HG02798 (cell line): ENCODE results near the gene ARL5A.
"Not testable (repeated sequence)": the region's sequence is repeated elsewhere in the genome, so short reads cannot be mapped to it uniquely, and the experiment has no call there.

Experiments
- ATAC-seq: cut with Tn5 transposase; IDR thresholded peaks from one replicate; pipeline ENCODE4 v1.9.1; 2021; ENCODE audit warnings: mild to moderate bottlenecking; ENCODE audit not compliant: unreplicated experiment, poor library complexity

The ARL5A gene, protein sequence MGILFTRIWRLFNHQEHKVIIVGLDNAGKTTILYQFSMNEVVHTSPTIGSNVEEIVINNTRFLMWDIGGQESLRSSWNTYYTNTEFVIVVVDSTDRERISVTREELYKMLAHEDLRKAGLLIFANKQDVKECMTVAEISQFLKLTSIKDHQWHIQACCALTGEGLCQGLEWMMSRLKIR

DNA sequence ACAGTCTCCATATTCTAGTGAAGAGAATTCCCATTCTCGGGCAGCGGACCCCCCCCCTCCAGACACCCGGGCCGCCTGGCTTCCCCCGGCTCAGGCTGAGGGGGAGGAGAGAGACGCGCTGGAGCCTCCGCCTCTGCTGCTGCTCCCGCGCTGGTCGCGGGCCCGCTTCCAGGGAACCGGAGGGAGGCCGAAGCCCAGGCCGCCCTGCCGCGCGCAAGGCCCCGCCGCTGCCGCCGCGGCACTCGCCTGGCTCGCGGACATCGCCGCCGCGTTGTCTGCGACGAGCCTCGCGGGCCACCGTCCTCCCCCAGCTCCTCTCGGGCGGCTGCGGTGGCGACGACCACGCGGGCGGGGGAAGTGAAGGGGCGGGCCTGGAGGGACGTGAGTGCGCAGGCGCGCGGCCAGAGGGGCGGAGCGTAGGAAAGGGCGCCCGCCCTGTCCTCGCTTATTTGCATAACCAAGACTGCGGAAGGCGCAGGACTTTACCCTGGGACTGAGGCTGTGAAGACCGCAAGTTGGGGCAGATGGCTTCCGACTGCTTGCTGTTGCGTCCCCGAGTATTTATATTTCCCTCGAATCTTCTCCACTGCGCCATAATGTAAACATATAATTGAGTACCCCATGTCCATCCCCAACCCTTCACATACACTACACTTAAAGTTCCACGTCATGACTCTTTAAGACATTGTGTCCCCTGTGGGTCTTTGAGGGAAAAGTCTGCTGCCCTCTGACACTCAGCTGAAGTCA, at the start of gene ARL5A:
ARL5A (minus strand) TSS at position 279 of the 747 bp plus-strand sequence; CDS start at position 34, 245 bp downstream.
- peak; percentile 95 for ATAC-seq

- ATAC-seq: not testable (repeated sequence)
These were observed 47.4 kb upstream of the ARL5A start for GRCh38 chr2:151875631-151876030.

GRCh38 chr2:151872463-151872862, 44.2 kb upstream of the ARL5A start:
- ATAC-seq: no peak

DNA sequence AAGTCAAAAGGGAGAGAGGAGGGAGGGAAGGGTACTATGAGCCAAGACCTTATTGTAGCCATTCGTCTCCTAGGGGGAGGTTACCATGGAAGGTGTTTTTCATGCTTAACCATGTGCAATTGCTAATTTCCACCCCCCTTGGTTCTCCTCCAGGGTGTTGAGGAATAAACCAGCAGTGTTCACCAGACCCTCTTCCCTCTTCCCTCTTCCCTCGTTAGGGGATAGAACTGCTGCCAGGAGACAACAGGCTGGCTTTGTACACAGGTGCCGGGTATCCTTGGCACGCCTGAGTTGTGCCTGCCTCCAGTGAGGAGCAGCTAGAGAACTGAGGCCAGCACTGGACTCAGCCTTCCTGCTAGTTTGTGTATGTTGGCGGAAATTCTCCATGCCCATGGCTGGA, 41.1 kb upstream of the ARL5A start:
- no peak for ATAC-seq

- peak; percentile 99 for ATAC-seq
These were observed 34.5 kb upstream of the ARL5A start for GRCh38 chr2:151862700-151863099.

DNA sequence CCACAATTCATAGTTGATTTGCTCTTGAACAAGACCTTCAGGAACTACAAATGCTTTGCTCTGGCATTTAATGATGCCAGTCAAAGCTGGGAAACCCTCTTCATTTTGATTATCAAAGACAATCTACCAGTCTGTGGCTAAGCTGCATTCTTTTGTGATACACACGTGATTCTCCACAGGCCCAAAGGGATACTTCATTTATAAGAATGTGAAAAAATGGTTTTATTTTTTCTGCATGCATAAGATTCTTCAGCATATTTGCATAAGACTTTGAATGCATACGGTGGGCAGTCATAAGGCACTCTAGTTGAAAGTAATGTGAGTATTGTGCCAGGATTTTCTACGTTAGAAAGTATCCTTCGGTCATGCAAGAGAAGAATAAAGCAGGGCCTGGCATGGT, 33.0 kb upstream of the ARL5A start:
- no peak for ATAC-seq

DNA sequence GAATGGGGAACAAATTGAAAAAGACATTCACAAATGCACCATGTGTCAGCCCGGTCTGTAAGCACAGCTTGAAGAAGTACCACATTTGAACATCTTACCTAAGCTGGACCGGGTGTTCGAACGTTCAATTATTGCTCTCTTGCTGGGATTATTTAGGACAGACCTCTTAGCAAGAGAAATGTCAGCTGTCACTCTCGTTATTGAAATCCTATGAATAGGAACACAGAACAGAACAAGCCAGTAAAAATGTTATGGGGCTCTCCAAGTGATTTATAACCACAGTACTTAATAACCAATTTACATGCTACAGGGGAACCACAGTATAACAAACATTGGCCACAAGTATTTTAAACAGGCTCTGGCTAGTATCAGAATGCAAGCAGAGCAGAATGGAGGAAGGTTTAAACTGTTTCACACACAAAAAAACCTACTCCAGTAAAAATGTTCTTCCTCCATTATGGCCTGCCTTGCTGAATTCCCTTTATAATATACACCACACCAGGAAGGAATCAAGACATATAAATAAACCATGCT, 32.5 kb upstream of the ARL5A start:
- no peak for ATAC-seq

GRCh38 chr2:151860210-151860609, 32.0 kb upstream of the ARL5A start:
- no peak for ATAC-seq

DNA sequence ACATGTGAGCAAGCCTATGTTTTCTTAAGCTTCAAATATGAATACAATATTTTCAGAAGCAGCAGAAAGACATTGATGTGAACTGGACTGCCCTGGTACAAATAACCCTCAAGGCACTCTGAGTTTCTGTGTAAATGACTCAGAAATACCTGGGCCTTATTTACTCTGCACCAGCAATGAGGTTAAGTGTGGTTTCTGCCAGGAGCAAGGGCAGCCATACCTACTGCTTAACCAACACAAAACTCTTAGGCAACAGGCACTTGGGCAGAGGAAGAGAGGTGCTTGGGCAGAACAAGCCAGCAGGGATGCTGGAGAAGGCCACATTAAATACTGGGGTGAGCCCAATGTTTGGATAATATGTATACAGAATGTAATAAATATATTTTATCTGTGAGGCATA, 29.4 kb upstream of the ARL5A start:
- ATAC-seq: no peak

GRCh38 chr2:151855111-151855510, 26.9 kb upstream of the ARL5A start:
- no peak for ATAC-seq

- no peak for ATAC-seq
These were observed 25.0 kb upstream of the ARL5A start for GRCh38 chr2:151853070-151853758.

DNA sequence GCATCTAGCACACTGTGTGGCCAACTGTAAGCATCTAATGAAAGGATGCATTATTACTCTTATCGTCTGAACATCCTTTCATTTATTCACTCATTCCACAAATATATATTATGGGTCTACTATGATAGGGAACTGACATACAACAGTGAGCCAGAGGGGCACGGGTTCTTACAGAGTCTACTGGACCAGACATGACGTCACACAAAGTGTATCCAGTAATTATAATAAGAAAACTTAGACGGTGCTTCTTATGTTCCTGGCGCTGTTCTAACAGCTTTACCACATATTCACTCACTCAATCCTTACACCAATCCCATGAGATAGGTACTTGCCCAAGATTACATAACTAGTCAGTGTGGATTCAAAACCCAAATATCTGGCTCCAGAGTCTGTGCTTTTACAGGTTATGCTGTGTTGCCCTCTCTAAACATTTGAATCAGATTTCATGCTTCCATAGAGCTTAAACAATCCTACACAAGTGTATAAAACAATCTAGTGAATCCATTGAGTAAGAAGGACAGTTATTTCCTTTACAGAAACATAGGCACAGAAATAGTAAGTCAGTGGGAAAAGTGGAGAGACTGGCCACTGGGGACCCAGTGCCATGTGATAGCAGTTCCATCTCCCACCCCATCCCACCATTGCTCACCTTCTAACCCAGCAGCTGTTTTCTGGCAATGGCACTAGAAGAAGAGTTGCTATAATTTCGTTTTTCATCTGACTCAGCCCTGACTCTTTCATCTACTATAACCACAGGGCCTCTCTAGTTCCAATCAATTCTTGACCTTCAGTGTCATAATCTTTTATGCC, 24.2 kb upstream of the ARL5A start:
- no peak for ATAC-seq

GRCh38 chr2:151851761-151852160, 23.5 kb upstream of the ARL5A start:
- ATAC-seq: no peak

DNA sequence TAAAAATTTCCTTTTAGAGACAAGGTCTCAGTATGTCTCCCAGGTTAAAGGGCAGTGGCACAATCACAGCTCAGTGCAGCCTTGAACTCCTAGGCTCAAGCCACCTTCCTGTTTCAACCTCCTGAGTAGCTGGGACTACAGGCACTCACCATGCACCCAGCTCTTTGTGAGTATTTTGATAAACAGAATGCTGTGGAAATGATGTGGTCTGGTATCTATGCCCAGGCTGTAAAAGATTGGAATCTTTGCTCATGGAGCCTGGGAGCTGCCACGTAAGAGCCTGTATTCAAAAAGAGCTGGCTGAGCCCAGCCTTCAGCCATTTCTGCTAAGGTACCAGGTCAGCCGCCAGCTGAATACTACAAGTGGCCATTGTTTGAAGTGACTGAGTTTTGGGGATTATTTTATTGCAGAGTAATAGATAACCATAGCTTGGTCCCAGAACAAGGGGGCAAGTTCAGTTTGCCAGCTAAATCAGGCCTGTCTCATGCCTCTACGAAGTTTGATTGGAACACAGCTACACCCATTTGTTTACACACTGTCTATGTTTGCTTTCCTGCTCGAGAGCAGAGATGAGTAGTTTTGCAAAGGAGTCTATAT, 21.3 kb upstream of the ARL5A start:
- ATAC-seq: no peak

GRCh38 chr2:151845884-151846283, 17.7 kb upstream of the ARL5A start:
- ATAC-seq: peak; percentile 61

GRCh38 chr2:151845481-151845880, 17.3 kb upstream of the ARL5A start:
- no peak for ATAC-seq

GRCh38 chr2:151844211-151844896, 16.1 kb upstream of the ARL5A start:
- no peak for ATAC-seq

DNA sequence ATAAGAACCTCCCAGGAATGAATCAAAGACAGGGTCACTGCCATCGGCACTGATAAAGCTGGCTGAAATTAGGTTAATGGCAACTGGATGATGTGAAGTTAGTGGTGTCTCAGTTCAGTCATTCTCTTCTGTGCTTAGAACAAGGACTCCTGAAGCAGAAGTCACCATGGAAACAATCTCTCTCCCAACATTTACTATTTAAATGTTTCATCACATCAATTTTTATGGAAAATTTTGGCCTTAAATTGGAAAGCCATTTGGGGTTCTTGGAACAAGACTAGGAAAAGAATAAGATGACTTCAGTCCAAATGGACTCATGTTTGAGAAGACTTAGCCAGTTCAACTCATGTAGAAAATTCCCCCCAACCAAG, 15.5 kb upstream of the ARL5A start:
- no peak for ATAC-seq

GRCh38 chr2:151842830-151843690, 14.8 kb upstream of the ARL5A start:
- peak; percentile 32 for ATAC-seq
